ENCODE measurements around the gene OSBPL9. TPM values are rescaled to one million over a fixed set of nuclear protein-coding genes. Genes with fewer than 3 reads are reported as not detected.

OSBPL9 gene
- polyA plus RNA-seq, 1 donor (not counting 4 experiments of a cell fraction or from before 2014, with no cell fraction given), result 62.7 TPM

DNA sequence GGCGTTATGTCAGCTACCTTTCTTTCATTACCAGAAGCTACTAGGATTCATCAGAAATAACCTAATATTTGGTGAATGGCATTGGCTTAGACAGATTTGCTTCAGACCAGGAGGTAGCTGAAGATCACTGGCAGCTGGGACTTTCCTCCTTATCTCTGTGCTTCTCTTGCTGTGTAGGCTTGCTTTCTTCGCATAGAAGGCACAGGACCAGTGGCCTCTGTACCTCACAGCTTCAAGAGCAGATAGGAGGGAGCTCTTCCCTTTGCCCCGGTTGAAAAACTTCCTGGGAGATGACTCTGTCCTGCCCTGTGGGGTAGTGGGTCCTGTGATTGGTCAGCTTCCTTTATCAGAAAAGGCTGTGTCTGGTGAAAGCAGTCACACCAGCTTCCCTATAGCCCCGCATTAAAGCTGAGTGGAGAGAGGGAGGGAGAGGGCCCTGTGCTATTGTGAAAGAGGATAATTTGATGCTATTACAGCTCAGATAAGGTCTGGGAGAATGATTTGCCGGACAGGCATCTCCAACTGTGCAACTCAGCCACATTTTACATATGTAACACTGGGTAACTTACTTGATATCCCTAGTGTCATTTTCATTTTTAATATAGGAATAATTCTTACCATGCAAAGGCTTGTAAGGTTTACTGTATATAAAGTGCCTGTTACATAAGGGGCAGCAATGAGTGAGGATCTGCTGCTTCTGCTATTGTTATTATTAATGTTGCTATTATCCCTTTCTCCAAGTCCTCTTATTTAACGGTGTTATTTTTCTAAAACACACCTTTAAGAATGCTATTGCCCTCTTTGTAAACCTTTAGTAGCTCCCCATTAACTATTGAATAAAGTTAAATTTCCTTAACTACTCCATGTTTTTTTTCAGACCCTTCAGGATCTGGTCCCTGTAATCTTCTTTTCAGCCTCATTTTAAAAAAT, 31.6 kb downstream of the OSBPL9 start:
- peaks cover 38% of the 10 kb centered on the region for H3K79me2 ChIP-seq (ENCODE audit: control insufficient read depth, insufficient read depth, low read length)
- H2AFZ ChIP-seq (ENCODE audit: control insufficient read depth, low read length), result no peak overlapping the region
- FAIRE-seq, result no peak
- dilution Hi-C loops (cut with MboI; ENCODE audit: extremely low pct_ligation_motif_present, low sequenced_read_pairs), result no loop called here
- H3K4me3 ChIP-seq (ENCODE audit: control insufficient read depth in 2 of 3, extremely low read depth in 1 of 3, insufficient read depth in 2 of 3, low read depth in 1 of 3, low read length in 3 of 3), result no peak overlapping the region
- H4K20me1 ChIP-seq (ENCODE audit: control insufficient read depth, extremely low read depth, insufficient read depth, low read length), result no peaks in the 10 kb centered on the region
- no peaks in the 10 kb centered on the region for H3K27me3 ChIP-seq (ENCODE audit: control insufficient read depth, extremely low read depth, insufficient read depth, low read length)
- H3K27ac ChIP-seq (ENCODE audit: control insufficient read depth, insufficient read depth, low read length), result no peak overlapping the region
- H3K36me3 ChIP-seq (ENCODE audit: control insufficient read depth in 2 of 2, extremely low read depth in 1 of 2, insufficient read depth in 2 of 2, low read length in 2 of 2), result no peaks in the 10 kb centered on the region
- H3K4me1 ChIP-seq (ENCODE audit: control insufficient read depth, extremely low read depth, insufficient read depth, low read length), result peaks cover 10% of the 10 kb centered on the region
- no peak overlapping the region for H3K4me2 ChIP-seq (ENCODE audit: control insufficient read depth, extremely low read depth, insufficient read depth, low read depth, low read length)
- no peak for TF ChIP-seq EZH2 (IDR thresholded peaks at IDR 0.05; ENCODE audit: low read length)
- TF ChIP-seq, protein P1, sequence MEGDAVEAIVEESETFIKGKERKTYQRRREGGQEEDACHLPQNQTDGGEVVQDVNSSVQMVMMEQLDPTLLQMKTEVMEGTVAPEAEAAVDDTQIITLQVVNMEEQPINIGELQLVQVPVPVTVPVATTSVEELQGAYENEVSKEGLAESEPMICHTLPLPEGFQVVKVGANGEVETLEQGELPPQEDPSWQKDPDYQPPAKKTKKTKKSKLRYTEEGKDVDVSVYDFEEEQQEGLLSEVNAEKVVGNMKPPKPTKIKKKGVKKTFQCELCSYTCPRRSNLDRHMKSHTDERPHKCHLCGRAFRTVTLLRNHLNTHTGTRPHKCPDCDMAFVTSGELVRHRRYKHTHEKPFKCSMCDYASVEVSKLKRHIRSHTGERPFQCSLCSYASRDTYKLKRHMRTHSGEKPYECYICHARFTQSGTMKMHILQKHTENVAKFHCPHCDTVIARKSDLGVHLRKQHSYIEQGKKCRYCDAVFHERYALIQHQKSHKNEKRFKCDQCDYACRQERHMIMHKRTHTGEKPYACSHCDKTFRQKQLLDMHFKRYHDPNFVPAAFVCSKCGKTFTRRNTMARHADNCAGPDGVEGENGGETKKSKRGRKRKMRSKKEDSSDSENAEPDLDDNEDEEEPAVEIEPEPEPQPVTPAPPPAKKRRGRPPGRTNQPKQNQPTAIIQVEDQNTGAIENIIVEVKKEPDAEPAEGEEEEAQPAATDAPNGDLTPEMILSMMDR (optimal IDR thresholded peaks at IDR 0.05 in 1 of 3, IDR thresholded peaks at IDR 0.05 in 1 of 3, conservative IDR thresholded peaks at IDR 0.05 in 1 of 3; ENCODE audit: extremely low read depth in 1 of 3, insufficient read depth in 2 of 3, low read length in 3 of 3), result no peak
- no peak for DNase-seq (ENCODE audit: low read depth, low spot score)
- H3K9me1 ChIP-seq (ENCODE audit: control insufficient read depth, extremely low read depth, insufficient read depth, low read length), result no peaks in the 10 kb centered on the region
- H3K9me3 ChIP-seq (ENCODE audit: control insufficient read depth, low read depth, low read length), result no peaks in the 10 kb centered on the region
- no peak overlapping the region for H3K9ac ChIP-seq (ENCODE audit: control insufficient read depth, extremely low read depth, insufficient read depth, low read length)

DNA sequence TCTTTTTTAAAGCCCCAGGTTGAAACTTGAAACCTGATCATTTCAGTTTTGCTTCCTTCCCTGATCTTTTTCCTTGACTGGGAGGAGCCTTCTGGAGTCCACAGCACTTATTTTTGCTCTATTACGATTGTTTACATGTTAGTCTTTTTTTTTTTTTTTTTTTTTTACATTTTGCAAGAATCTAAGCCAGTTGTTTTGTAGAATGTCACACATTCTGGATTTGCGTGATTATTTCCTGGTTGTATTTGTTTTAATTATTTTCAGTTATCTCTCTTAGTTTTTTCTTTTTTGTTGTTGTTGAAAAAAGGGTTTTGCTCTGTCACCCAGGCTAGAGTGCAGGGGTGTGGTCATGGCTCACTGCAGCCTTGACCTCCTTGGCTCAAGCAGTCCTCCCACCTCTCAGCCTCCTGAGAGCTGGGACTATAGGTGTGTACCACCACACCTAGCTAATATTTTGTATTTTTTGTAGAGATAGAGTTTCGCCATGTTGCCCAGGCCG, 32.8 kb downstream of the OSBPL9 start:
- dilution Hi-C loops (cut with MboI; ENCODE audit: extremely low pct_ligation_motif_present, low sequenced_read_pairs), result no loop called here
- H3K4me1 ChIP-seq (ENCODE audit: control insufficient read depth, extremely low read depth, insufficient read depth, low read length), result peaks cover 5% of the 10 kb centered on the region
- H2AFZ ChIP-seq (ENCODE audit: control insufficient read depth, low read length), result no peak overlapping the region
- no peaks in the 10 kb centered on the region for H4K20me1 ChIP-seq (ENCODE audit: control insufficient read depth, extremely low read depth, insufficient read depth, low read length)
- DNase-seq (ENCODE audit: low read depth, low spot score), result no peak
- no peak for FAIRE-seq
- H3K4me2 ChIP-seq (ENCODE audit: control insufficient read depth, extremely low read depth, insufficient read depth, low read depth, low read length), result no peak overlapping the region
- no peaks in the 10 kb centered on the region for H3K9me3 ChIP-seq (ENCODE audit: control insufficient read depth, low read depth, low read length)
- H3K4me3 ChIP-seq (ENCODE audit: control insufficient read depth in 2 of 3, extremely low read depth in 1 of 3, insufficient read depth in 2 of 3, low read depth in 1 of 3, low read length in 3 of 3), result no peak overlapping the region
- no peak overlapping the region for H3K9ac ChIP-seq (ENCODE audit: control insufficient read depth, extremely low read depth, insufficient read depth, low read length)
- TF ChIP-seq EZH2 (IDR thresholded peaks at IDR 0.05; ENCODE audit: low read length), result no peak
- TF ChIP-seq, protein P1 (optimal IDR thresholded peaks at IDR 0.05 in 1 of 3, IDR thresholded peaks at IDR 0.05 in 1 of 3, conservative IDR thresholded peaks at IDR 0.05 in 1 of 3; ENCODE audit: extremely low read depth in 1 of 3, insufficient read depth in 2 of 3, low read length in 3 of 3), result no peak
- H3K9me1 ChIP-seq (ENCODE audit: control insufficient read depth, extremely low read depth, insufficient read depth, low read length), result no peaks in the 10 kb centered on the region
- no peaks in the 10 kb centered on the region for H3K27me3 ChIP-seq (ENCODE audit: control insufficient read depth, extremely low read depth, insufficient read depth, low read length)
- H3K27ac ChIP-seq (ENCODE audit: control insufficient read depth, insufficient read depth, low read length), result no peak overlapping the region
- H3K36me3 ChIP-seq (ENCODE audit: control insufficient read depth in 2 of 2, extremely low read depth in 1 of 2, insufficient read depth in 2 of 2, low read length in 2 of 2), result no peaks in the 10 kb centered on the region
- H3K79me2 ChIP-seq (ENCODE audit: control insufficient read depth, insufficient read depth, low read length), result peaks cover 35% of the 10 kb centered on the region

Data from keratinocyte (primary cell).